ENCODE data around the gene ENPP7.

ENPP7 gene

GRCh38 chr17:79702550-79703236, 28.1 kb upstream of the ENPP7 start:
- in situ Hi-C loops (cut with MboI; ENCODE audit: low sequenced_read_pairs), result no loop called here

DNA sequence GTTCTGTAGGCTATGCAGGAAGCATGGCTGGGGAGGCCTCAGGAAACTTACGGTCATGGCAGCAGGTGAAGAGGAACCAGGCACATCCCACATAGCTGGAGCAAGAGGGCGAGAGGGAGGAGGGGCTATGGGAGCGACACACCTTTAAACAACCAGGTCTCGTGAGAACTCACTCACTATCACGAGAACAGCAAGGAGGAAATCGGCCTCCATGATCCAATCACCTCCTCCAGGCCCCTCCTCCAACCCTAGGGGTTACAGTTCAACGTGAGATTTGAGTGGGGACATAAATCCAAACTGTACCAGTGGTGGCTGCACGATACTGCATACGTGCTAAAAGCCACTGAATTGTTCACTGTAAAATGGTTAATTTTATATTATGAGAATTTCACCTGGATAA, 26.1 kb upstream of the ENPP7 start:
- in situ Hi-C loops (cut with MboI; ENCODE audit: low sequenced_read_pairs), result no loop called here

- in situ Hi-C loops (cut with MboI; ENCODE audit: low sequenced_read_pairs), result no loop called here
These were observed 25.1 kb upstream of the ENPP7 start for GRCh38 chr17:79705674-79706073.

DNA sequence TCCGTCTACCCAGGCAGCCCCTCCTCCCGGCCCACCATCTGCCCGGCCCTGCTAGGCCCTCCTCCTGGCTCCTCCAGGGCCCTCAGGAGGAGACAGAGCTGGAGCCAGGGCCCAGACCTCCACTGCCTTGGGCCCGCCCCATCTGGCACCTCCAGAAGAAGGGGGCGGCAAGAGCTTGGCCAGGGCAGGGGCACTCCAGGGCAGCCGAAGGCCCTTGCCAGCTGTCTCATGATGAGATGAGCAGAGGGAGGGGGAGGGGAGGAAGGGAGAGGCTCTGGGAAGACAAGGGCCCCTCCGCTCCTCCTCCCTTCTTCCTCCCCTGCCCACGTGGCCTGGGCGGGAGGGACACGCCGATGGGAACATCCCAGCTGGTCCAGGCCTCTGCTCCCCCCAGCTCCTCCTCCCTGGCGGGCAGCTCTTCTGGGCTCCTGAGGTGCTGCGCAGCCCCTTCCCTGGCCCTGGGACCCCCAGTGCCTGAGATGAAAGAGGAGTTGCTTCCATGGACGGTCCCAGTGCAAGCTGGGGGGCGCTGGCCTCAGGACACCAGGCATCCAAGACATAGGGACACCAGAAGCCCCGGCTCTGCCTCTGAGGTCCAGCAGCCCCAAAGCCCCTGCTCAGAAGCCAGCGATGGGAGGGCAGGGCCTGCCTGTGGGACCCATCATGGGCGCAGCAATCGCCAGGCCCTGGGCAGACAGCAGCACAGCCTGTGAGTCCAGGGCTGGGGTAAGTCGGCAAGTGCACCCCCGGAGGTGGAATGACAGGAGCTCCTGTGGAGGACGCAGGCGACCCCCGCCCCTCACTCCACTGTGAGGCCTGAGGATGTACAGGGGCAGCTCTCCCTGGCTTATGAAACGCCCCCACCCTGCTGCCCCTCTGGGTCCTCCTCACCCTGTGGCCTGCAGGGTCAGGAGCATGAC, 23.6 kb upstream of the ENPP7 start:
- in situ Hi-C loops (cut with MboI; ENCODE audit: low sequenced_read_pairs), result no loop called here

DNA sequence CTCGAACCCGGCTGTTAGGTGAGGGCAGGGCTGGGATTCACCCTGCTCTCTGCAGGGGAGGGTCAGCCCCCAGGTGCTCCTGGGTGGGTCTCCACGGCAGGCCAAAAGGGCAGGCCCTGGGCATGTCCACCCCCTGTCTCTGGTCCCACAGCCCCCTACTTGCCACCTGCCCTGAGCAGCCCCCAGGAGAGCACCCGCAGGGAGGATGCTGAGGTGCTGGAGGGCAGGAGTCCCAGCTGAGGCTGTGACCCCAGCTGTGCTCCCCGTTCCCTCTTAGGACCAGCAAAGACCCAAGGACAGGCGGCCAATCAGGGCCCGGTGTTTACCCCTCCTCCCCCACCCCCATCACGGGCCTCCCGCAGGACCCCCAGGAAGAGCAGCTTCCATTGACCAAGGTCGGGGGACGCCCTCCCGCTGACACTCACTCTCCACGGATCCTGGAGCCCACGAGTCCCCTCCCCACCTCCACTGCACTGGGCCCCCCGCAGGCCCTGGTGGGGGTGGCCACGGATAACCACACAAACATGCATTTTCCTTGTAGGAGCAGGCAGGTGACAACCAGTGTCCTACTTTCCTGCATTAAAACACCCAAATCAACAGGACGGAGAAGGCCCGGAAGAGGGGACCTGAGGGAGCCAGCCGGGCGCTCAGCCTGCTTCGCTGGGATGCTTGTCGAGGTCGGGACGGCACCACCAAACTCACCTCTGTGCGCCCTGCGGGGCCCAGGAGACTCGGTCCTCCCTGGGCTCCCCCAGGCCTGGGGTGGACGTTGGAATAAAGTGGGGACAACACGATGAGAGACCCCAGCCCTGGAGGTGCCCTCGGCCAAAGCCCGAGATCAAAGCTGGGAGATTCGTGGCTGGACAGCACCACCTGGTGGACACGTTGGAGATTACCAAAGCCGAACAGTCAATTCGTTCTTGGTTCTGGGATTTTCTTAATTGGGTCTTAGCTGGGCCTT, 22.5 kb upstream of the ENPP7 start:
- in situ Hi-C loops (cut with MboI; ENCODE audit: low sequenced_read_pairs), result no loop called here

GRCh38 chr17:79711715-79712305, 18.9 kb upstream of the ENPP7 start:
- in situ Hi-C loops (cut with MboI; ENCODE audit: low sequenced_read_pairs), result no loop called here

DNA sequence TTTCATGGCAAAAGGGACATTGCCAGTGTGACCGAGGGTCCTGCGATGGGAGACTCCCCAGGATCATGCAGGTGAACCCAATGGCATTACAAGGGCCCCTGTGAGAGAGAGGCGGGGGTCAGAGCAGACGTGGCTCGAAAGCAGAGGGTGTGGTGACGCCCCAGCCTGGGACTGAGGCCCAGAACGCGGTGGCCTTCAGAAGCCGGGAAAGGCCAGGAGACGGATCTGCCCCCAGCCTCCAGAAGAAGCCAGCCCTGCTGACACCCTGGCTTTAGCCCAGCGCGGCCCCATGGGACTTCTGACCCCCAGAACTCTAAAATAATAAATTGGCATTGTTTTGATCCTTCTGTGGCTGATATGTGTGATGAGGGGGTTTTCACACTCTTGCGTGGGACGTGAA, 17.4 kb upstream of the ENPP7 start:
- in situ Hi-C loops (cut with MboI; ENCODE audit: low sequenced_read_pairs), result no loop called here

- in situ Hi-C loops (cut with MboI; ENCODE audit: low sequenced_read_pairs), result no loop called here
These were observed 16.3 kb upstream of the ENPP7 start for GRCh38 chr17:79714176-79715097.

- in situ Hi-C loops (cut with MboI; ENCODE audit: low sequenced_read_pairs), result no loop called here
These were observed 15.4 kb upstream of the ENPP7 start for GRCh38 chr17:79715098-79715942.

DNA sequence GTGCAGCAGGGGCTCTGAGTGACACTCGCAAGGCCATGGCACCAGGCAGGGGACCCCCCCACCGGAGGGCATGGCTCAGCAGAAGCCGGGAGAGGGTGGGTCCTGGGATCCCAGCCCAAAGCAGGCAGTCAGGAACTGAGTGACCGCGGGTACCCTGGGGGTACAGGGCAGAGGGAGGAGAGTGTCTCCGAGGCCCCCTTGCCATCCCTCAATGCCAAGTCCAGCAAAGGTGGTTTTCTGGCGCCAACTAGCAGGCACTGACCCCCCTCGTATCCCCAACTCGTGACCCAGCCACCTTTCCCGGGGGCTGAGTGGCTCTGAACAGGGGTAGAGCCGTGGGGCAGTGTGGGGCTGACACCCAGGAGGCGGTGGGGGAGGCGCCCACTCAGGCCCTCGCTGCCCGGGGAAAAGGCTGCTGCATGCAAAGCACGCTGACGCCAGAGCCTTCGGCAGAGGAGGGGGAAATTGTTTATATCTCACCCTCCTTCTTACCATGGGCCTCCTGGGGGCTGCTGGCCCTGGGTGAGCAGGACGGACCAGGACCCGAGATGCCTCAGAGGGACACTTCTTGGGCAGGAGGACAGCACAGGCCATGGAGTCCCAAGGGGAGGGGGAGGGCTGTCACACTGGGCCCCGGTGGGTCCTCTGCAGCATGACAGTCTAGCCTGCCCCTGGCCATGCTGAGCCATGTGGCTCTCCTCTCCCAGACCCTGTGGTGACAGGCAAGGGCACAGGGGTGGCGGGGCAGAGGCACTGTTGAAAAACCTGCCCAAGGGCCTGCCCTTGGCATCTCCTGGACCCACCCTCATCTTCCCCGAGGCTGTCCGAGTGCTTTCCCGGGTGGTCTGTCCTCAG, 14.6 kb upstream of the ENPP7 start:
- in situ Hi-C loops (cut with MboI; ENCODE audit: low sequenced_read_pairs), result no loop called here

GRCh38 chr17:79720705-79721292, 9.9 kb upstream of the ENPP7 start:
- in situ Hi-C loops (cut with MboI; ENCODE audit: low sequenced_read_pairs), result no loop called here

GRCh38 chr17:79721993-79722671, 8.6 kb upstream of the ENPP7 start:
- in situ Hi-C loops (cut with MboI; ENCODE audit: low sequenced_read_pairs), result no loop called here

DNA sequence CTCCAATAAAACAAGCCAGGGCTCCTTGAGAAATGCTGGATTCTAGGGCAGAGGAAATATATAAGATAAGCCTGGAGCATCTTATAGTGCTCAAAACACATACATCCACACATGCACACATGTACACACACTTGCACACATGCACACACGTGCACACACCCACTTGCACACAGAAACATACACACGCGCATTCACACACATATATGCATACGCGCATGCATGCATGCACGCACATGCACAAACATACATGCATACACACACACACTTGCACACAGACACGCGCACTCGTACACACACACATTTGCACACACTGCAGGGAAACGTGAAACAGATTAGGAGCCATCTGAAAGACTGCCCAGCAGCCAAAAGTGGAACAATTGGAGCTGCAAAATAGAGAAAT, 8.0 kb upstream of the ENPP7 start:
- in situ Hi-C loops (cut with MboI; ENCODE audit: low sequenced_read_pairs), result no loop called here

DNA sequence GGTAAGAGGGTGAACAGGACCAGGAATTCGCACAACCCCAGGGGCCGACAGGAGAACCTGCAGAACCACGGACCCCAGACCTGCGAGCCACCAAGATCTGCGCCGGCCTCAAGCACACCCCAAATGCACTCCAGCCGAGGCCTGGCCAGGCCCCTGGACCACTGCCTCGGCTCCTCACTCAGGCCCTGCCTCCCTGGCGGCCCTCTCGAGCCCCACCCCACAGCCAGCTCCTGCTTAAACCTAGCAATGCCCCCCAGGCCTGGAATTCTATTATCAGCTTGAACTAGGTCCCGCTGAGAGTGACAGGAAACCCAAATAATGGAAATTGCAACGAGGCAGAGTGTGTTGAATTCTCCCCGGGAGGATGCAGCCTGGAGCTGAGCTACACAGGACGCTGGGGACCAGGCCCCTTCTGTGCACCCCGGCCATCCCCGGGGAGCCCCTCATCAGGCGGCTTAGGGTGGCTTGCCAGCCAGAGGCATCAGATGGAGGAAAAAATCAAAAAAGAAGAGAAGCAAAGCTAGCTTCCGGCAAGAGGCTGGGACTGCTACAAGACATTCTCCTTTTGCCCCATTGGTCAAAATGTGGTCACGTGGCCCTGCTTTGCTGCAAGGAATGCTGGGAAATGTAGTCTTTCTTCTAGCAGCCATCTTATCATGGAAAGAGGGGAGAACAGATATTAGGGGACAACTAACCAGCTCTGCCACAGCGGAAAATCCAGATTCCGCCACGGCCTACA, 2.4 kb upstream of the ENPP7 start:
- in situ Hi-C loops (cut with MboI; ENCODE audit: low sequenced_read_pairs), result no loop called here

DNA sequence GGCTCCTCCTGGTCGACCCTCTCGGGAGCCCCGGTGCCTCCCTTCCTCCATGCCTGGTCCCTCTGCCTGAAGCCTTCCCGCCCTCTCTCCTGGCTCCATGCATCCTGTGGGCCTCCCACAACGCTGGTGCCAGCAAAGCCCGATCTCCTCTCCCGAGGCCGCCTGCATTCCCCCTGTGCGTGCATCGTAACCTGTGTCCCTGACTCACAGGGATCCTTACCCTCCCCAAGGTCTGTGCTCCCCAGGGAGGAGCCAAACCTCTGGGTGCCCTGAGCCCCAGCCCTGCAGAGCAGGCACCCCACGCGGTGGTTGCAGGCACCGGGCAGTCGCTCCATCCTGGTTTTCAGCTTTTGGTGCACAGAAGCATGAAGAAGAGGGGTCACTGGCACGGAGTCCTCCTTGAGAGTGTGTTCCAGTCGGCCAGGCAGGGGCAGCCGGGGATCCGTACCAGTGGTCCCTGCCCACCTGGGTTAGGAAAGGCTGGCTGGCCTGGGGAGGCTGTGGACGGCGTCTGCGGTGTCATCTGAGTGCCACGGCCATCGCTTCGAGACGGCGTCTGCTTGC, 1.8 kb upstream of the ENPP7 start:
- in situ Hi-C loops (cut with MboI; ENCODE audit: low sequenced_read_pairs), result no loop called here

- in situ Hi-C loops (cut with MboI; ENCODE audit: low sequenced_read_pairs), result no loop called here
These were observed 982 bp upstream of the ENPP7 start for GRCh38 chr17:79729761-79730160.
